NCI-H146 treated with DMSO at 0.1 percent for 48 hours (cell line): Measurements from ENCODE around the gene SLIT3.

Source experiments
- DNase-seq: peaks from one replicate; lab custom pipeline; 2025; ENCODE audit not compliant: unreplicated experiment; lab: John Stamatoyannopoulos, UW

Gene SLIT3

DNA sequence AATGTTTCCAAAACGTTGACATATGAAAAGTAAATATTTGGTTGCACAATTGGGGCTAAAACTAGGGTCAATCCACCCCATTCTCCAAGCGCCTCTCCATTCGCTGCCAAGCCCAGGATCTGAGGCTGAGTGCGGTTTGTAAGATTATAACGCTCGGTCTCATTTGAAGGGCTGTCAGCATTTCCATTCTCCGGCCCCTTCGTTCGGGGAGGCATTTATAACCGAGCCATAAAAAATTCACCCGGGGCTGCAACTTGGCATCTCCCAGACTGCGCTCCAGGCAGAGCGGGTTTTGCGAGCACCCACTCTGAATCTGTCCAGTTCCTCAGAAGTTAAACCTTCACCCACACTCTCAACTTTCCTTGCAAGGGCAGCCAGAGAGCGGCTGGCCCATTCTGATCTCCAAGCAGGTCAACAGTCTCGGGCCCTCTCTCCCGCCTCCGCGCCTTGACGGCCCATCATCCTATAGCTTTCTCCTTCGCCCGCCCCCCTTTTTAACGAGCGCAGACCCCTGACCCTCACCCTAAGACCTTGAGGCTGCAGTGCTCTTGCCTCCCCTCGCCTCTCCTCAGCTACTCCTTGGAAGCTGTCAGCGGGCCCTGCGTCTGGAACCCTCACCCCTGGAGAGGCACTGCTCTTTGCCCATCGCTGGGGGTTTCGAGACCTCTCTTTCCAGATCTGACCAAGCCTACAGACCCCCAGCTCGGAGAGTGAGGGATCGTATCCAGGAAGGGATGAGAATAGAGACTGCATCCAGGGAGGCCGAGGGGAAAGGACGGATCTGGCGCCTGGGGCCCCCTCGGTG lies 1.1 kb downstream of the SLIT3 start:
- DNase-seq = no peak

DNA sequence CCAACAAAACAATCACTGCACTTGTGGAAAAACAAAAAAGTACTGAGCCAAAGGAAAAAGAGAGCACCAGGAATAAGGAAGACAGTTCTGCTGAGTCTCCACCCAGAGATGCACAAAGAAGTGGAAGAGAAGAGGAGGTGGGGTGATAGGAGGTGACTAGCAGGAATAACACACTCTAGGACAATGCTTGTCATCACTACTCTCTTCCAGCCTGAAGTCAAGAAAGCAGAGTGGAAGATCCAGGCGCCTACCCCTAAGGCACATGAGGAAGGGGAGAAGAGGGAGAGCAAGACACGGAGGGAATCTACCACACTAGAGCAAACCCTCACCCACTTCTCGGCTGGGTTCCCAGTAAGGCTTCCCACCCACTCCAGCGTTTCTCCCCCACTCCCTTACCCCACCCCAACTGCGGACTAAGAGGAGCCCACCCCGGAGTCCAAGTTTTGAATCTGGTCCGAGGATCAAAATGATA lies 1.7 kb downstream of the SLIT3 start:
- no peak for DNase-seq

DNA sequence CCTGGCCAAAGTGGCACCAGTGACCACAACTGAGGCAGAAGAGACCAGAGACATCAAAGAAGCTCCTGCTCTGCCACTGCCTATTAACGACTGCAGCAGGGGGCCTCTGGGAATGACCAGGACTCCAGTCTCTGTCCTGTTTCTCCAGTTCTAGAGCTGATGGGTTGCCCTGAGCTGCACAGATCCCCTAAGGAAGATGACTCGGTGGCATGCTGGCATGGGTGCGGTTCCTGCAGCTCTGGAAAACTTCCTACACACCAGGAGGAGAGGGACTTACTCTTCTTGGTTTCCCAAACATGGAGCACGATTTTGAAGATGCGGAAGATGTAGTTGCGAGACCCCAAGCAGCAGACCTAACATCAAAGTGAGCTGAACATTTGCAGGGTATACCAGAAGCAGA lies 2.7 kb downstream of the SLIT3 start:
- no peak for DNase-seq

GRCh38 chr5:169296419-169297143 lies 4.4 kb downstream of the SLIT3 start:
- DNase-seq = no peak

GRCh38 chr5:169295306-169295705 lies 5.6 kb downstream of the SLIT3 start:
- DNase-seq = no peak

- no peak for DNase-seq
Measured at GRCh38 chr5:169294621-169295020, 6.3 kb downstream of the SLIT3 start.

- DNase-seq = no peak
Measured at GRCh38 chr5:169291877-169292276, 9.1 kb downstream of the SLIT3 start.

GRCh38 chr5:169290895-169291294 lies 10.0 kb downstream of the SLIT3 start:
- DNase-seq = no peak

DNA sequence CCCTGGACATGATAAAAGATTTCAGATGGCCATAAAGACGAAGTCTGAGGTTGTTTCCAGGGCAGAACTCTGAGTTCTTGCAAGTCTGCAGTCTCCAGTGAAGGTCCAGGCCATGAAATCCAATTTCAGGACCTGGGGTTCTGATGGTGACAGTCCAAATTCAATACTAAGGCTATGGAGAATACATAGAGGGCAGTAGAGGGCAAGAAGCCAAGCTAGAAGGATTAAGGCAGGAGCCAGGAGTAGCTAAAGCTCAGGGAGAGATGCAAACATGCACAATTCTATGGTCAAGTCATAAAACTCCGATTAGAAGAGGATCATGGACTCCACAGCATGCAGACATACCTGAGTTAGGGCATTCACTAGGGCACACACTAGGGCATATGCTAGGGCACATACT lies 11.4 kb downstream of the SLIT3 start:
- no peak for DNase-seq

DNA sequence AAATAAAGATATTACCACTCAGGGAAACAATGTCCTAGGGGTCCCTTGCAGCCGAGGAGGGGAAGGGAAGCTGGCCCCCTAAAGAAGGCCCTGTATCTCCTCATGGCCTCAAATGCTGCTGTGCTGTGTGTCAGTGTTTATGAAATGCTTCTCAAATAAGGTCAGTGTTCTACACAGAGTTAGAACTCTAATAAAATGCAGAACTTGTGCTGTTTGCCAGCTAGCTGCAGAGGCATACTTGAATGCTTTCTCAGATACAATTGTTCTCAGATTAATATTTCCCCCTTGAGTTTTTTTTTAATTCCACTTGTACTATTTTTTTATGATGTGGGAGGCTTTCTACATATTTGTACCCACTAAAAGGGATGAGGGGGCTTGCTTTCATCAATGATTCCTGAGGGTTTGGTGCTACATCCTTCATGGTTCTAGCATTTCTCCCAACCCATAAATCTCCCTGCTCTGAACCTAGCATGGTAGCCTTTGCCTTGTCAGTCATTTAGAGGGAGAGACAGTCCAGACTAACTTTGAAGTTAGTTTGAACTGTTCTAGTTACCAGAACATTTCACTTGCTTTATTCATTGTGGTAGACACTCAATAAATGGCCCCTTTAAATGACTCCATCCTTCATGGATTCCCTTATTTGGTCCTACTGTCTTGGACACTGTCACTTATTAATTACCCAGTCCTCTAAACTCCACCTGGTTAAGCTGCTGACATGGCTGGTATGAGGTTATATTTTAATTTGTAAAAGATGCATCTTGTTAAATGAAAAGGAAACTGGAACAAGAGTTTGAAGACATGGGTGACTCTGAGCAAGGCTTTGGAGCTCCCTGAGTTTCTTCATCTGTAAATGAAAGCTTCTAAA lies 12.6 kb downstream of the SLIT3 start:
- DNase-seq = no peak

- no peak for DNase-seq
Measured at GRCh38 chr5:169287529-169287928, 13.4 kb downstream of the SLIT3 start.

GRCh38 chr5:169286572-169287300 lies 14.2 kb downstream of the SLIT3 start:
- DNase-seq = no peak

- DNase-seq = no peak
Measured at GRCh38 chr5:169283887-169284286, 17.1 kb downstream of the SLIT3 start.

GRCh38 chr5:169281625-169282024 lies 19.3 kb downstream of the SLIT3 start:
- DNase-seq = no peak

- no peak for DNase-seq
Measured at GRCh38 chr5:169280696-169281095, 20.2 kb downstream of the SLIT3 start.

DNA sequence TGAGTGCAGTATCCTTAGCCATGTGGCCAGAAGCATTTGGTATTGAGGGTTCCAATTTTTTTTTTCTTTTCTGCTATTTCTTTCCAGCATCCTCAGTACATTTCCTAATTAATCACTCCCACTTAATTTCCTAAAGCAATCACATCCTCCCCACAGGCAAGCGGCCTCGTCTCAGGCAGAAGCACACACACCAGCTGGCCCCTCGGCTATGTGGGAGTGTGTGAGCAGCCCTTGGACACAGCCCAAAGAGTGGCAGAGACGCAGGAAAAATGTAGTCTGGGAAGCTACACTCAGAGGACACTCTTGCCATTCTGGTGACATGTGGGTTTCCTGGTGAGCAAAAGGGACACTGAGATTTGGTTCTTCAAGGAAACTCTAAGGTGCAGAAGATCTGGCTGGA lies 20.7 kb downstream of the SLIT3 start:
- no peak for DNase-seq

GRCh38 chr5:169279125-169279524 lies 21.8 kb downstream of the SLIT3 start:
- DNase-seq = no peak

DNA sequence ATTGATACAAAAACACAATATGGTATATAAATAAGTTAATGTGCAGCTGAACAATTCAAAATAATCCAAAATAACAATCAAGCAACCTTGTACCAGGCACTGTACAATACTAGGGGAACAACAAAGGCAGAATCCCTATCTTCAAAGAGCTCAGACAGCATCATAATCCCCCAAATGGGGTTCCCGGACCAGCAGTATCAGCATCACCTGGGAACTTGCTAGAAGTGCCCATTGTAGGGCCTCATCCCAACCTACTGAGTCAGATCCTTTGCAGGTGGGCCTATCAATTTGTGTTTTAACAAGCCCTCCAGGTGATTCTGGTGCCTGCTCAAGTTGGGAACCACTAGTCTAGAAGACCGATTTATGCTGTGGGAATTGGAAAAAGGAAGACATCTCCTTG lies 27.1 kb downstream of the SLIT3 start:
- DNase-seq = no peak

DNA sequence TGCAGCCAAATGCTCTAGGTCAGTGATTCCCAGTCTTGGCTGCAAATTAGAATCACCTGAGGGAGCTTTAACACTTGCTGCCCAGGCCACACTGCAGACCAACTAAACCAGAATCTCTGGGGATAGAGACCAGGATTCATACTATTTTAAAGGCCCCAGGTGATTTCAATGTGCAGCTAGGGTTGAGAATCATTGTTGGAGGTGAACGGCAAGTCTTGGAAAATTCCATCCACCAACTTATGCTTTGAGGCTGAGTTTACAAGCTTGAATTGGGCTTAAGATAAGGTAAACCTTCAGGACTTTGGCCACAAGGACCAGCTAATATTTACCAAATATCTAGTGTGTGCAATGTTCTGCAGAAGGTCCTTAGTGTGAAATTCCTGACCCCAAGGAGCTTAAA lies 27.5 kb downstream of the SLIT3 start:
- no peak for DNase-seq

- DNase-seq = no peak
Measured at GRCh38 chr5:169272731-169273427, 28.1 kb downstream of the SLIT3 start.
